ENCODE results near the gene CPXM2.

CPXM2 gene

DNA sequence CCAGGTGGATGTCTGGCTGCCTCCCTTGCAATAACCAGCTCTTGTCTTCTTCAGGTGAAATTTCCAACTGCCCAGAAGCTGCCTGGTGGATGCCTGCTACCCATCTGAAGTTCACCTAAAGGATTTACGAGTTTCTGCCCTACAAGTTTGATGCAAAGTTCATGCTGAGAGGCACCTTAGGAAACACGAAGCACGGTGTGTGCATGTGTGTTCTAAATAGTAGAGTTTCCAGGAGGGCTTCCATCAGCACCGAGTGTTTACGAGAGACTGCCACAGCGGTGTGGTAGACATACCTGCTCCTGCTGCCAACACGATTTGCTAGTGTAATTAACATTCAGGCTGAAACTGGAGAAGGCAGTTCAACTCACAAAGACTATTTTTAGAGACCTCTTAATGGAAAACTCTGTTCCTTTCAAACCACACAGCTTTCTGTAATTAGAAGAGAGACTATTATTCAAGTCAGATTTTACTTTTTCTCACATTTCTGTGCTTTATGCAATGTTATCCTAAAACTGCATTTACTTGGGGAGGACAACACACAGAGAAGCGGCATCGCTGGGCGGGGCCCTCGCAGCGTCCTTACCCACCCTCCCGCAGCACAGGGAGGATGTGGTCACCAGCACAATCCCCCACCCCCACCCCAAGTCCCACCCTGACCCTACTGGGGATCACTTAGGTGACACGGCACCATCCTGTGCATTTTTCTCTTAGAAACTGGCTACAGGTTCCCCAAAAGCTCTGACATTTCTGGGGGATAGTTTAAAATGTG is 15.5 kb upstream of the CPXM2 start:
- H3K4me3 ChIP-seq (replicated peaks in 1 of 2; ENCODE audit: low read depth in 2 of 2, low read length in 2 of 2), result no peak overlapping the region
- no peak for DNase-seq (ENCODE audit: low read depth in 2 of 2)
- TF ChIP-seq, protein P1, sequence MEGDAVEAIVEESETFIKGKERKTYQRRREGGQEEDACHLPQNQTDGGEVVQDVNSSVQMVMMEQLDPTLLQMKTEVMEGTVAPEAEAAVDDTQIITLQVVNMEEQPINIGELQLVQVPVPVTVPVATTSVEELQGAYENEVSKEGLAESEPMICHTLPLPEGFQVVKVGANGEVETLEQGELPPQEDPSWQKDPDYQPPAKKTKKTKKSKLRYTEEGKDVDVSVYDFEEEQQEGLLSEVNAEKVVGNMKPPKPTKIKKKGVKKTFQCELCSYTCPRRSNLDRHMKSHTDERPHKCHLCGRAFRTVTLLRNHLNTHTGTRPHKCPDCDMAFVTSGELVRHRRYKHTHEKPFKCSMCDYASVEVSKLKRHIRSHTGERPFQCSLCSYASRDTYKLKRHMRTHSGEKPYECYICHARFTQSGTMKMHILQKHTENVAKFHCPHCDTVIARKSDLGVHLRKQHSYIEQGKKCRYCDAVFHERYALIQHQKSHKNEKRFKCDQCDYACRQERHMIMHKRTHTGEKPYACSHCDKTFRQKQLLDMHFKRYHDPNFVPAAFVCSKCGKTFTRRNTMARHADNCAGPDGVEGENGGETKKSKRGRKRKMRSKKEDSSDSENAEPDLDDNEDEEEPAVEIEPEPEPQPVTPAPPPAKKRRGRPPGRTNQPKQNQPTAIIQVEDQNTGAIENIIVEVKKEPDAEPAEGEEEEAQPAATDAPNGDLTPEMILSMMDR (IDR thresholded peaks at IDR 0.05; ENCODE audit: low read depth, low read length), result no peak

DNA sequence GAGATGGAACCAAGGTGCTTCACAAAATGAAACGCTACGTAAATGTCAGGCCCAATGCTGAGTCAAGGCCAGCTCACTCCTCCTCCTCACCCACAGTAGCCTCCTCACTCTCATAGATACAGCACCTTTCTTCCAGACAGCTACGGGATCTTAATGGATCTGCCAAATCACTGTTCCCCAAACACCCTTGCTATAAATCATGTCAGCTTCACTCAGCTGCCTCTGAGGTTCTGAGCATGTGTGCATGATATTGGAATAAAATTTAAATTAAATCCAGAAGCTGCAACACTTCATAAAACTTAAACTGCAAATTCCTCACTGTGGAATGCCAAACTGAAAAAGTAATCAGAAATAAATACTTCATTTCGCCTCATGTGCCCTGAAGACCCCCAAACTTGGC is 14.7 kb upstream of the CPXM2 start:
- H3K4me3 ChIP-seq (replicated peaks in 1 of 2; ENCODE audit: low read depth in 2 of 2, low read length in 2 of 2), result no peak overlapping the region
- no peak for DNase-seq (ENCODE audit: low read depth in 2 of 2)
- TF ChIP-seq, protein P1 (IDR thresholded peaks at IDR 0.05; ENCODE audit: low read depth, low read length), result no peak

DNA sequence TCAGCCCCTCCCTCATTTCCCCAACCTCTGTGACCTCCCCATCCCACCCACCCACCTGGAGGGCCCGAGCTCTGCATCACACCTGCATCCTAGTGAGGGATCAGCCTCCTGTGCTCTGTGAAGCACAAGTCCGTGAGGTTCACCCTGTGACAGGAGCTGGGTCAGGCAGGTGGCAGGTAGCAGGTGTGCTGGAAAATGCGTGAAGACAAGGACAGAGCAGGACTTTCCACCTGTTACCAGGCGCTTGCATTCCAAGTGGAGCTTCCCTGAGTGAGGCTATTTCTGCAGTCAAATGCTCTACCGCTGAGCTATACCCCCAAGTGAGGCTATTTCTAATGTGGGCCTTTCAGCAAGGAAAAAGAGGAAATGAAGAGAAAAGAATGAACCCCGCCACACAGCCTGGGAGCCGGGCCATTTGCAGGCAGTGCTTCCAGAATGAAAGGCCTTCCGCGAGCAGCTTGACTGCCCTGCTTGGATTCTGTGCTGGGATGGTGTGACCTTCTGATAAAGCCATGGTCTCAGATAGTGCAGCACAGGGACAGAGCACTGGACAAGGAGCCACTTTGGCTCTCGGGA is 13.3 kb upstream of the CPXM2 start:
- TF ChIP-seq, protein P1 (IDR thresholded peaks at IDR 0.05; ENCODE audit: low read depth, low read length), result no peak
- H3K4me3 ChIP-seq (replicated peaks in 1 of 2; ENCODE audit: low read depth in 2 of 2, low read length in 2 of 2), result no peak overlapping the region
- no peak for DNase-seq (ENCODE audit: low read depth in 2 of 2)

DNA sequence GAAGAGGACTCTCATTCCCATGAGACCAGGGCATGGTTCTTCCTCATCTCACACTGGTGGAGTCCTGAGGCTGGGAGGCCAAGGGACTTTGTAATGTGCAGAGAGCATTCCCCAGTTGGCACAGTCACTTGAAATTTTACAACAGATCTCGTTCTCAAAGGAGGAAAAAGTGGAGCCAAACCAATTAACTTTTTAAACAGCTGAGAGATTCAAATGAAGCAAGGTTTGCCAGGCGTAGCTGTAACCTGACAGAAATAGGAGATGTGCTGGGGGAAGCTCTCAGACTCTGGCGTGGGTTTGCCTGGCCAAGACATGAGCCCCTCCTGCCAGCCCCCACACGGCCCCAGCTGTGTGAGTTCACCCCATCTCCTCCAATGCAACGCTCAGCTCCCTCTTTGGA is 12.0 kb upstream of the CPXM2 start:
- no peak for DNase-seq (ENCODE audit: low read depth in 2 of 2)
- TF ChIP-seq, protein P1 (IDR thresholded peaks at IDR 0.05; ENCODE audit: low read depth, low read length), result no peak

DNA sequence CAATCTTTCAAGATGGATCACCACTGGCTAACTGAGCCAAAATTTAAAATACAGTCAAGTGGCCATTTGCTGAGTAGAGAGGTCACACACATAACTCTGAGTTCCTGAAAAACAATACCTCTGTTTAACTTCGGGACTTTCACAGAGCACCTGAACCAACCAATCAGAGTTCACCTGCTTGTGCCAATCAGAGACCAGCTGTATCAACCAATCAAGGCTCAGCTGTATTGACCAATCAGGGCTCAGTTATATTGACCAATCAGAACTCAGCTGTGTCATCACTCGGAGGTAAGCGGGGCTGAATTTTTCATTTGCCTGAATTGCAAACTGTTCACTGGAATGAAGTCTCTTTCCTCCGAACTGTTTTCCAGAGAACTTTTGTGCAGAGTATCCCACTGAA is 10.0 kb upstream of the CPXM2 start:
- TF ChIP-seq, protein P1 (IDR thresholded peaks at IDR 0.05; ENCODE audit: low read depth, low read length), result no peak
- DNase-seq (ENCODE audit: low read depth in 2 of 2), result no peak
- H3K4me3 ChIP-seq (replicated peaks in 1 of 2; ENCODE audit: low read depth in 2 of 2, low read length in 2 of 2), result no peak overlapping the region

More for the DNA sequence above, 12.0 kb upstream of the CPXM2 start:
- no peak overlapping the region for H3K4me3 ChIP-seq (replicated peaks in 1 of 2; ENCODE audit: low read depth in 2 of 2, low read length in 2 of 2)

DNA sequence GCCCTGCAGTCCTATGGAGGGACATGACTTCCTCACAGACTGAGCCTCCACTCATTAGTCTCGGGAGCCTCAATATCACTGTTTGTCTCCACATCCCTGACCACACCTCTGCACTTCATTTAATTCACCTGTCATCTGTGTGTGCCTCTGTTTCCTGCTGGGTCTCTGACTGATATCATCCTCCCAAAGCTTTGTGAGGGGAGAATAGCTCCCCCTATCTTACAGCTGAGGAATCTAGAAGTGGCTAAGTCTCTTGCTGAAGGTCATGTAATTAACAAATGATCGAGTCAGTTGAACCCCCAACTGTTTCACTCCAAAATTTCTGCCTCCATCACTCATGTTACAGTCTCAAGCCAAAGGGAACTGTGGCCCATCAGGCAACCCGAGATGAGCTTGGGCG is 5.5 kb upstream of the CPXM2 start:
- TF ChIP-seq, protein P1 (IDR thresholded peaks at IDR 0.05; ENCODE audit: low read depth, low read length), result no peak
- no peak overlapping the region for H3K4me3 ChIP-seq (replicated peaks in 1 of 2; ENCODE audit: low read depth in 2 of 2, low read length in 2 of 2)
- no peak for DNase-seq (ENCODE audit: low read depth in 2 of 2)

All from cardiac fibroblast (primary cell).